T-helper 17 cell (primary cell): ENCODE data around the gene USP25. TPM values are rescaled to one million over a fixed set of nuclear protein-coding genes. Genes with fewer than 3 reads are reported as not detected.

Experiments
- ATAC-seq: fragments of 150-1000 bp; cut with Tn5 transposase; 2 replicates; pipeline ENCODE4 v1.10.0; 2021; ENCODE audit warnings: mild to moderate bottlenecking, moderate library complexity
- DNase-seq, 3 donors: peaks; one replicate each; pipeline versions ENCODE4 v3.0.0 to v3.0.0-alpha.2; 2020 to 2021
- H3K9me3 ChIP-seq: one replicate; pipeline ENCODE4 v1.7.0; 2013; ENCODE audit warnings: low read length, mild to moderate bottlenecking; ENCODE audit not compliant: control insufficient read depth, poor library complexity, severe bottlenecking
- H3K27ac Mint-ChIP-seq: one replicate; pipeline ENCODE4 v1.8.0; 2022; ENCODE audit warnings: mild to moderate bottlenecking, moderate library complexity, mixed read lengths
- H3K27me3 Mint-ChIP-seq: one replicate; pipeline ENCODE4 v1.8.0; 2022; ENCODE audit warnings: mixed read lengths
- H3K36me3 Mint-ChIP-seq: one replicate; pipeline ENCODE4 v1.8.0; 2022; ENCODE audit warnings: low read depth, mixed read lengths
- H3K4me1 Mint-ChIP-seq: one replicate; pipeline ENCODE4 v1.8.0; 2022; ENCODE audit warnings: mild to moderate bottlenecking, mixed read lengths
- H3K4me3 Mint-ChIP-seq: one replicate; pipeline ENCODE4 v1.8.0; 2022; ENCODE audit warnings: mild to moderate bottlenecking, moderate library complexity, mixed read lengths
- total RNA-seq, 4 donors: library from RNA in 2 of 4; stranded (reverse) in 2 of 4; gene quantifications; one replicate each; pipeline ENCODE4 v1.2.3 and lab custom pipeline; 2022 to 2026

USP25 gene
- total RNA-seq, 2 donors from 2014 or later: 52.0 to 66.7 TPM

GRCh38 chr21:15815285-15815684 lies 85.5 kb downstream of the USP25 start:
- Mint-ChIP-seq H3K4me3 (no peak overlapping the region), H3K4me1 (peaks cover 9% of the 10 kb centered on the region), H3K27ac (no peak overlapping the region), H3K36me3 (peaks cover 14% of the 10 kb centered on the region), H3K27me3 (no peaks in the 10 kb centered on the region)
- ATAC-seq (no peak), DNase-seq (no peak)
- no peaks in the 10 kb centered on the region for H3K9me3 ChIP-seq

GRCh38 chr21:15820327-15820726 lies 90.5 kb downstream of the USP25 start:
- DNase-seq (no peak), ATAC-seq (no peak)
- H3K27me3 Mint-ChIP-seq: no peaks in the 10 kb centered on the region
- H3K4me1 Mint-ChIP-seq: peaks cover 27% of the 10 kb centered on the region
- H3K27ac Mint-ChIP-seq: no peak overlapping the region
- no peaks in the 10 kb centered on the region for H3K9me3 ChIP-seq
- H3K36me3 Mint-ChIP-seq: peaks cover 11% of the 10 kb centered on the region
- no peak overlapping the region for H3K4me3 Mint-ChIP-seq

- Mint-ChIP-seq H3K4me3 (no peak overlapping the region), H3K4me1 (peaks cover 27% of the 10 kb centered on the region), H3K27me3 (no peaks in the 10 kb centered on the region), H3K27ac (no peak overlapping the region), H3K36me3 (peaks cover 11% of the 10 kb centered on the region)
- H3K9me3 ChIP-seq: no peaks in the 10 kb centered on the region
- DNase-seq (no peak), ATAC-seq (no peak)
These were observed 91.1 kb downstream of the USP25 start for GRCh38 chr21:15820852-15821379.

- H3K4me1 Mint-ChIP-seq: peaks cover 27% of the 10 kb centered on the region
- H3K4me3 Mint-ChIP-seq: peak overlapping the region; percentile 59
- no peaks in the 10 kb centered on the region for H3K9me3 ChIP-seq
- no peaks in the 10 kb centered on the region for H3K27me3 Mint-ChIP-seq
- peaks cover 5% of the 10 kb centered on the region for H3K36me3 Mint-ChIP-seq
- peak; percentile 89 for ATAC-seq
- peak overlapping the region; percentile 80 for H3K27ac Mint-ChIP-seq
- no peak for DNase-seq
These were observed 93.8 kb downstream of the USP25 start for GRCh38 chr21:15823486-15824150.

GRCh38 chr21:15825700-15826099 lies 95.9 kb downstream of the USP25 start:
- H3K27me3 Mint-ChIP-seq: no peaks in the 10 kb centered on the region
- no peak overlapping the region for H3K4me3 Mint-ChIP-seq
- no peak overlapping the region for H3K27ac Mint-ChIP-seq
- DNase-seq (no peak), ATAC-seq (no peak)
- H3K9me3 ChIP-seq: no peaks in the 10 kb centered on the region
- peaks cover 3% of the 10 kb centered on the region for H3K36me3 Mint-ChIP-seq
- peaks cover 20% of the 10 kb centered on the region for H3K4me1 Mint-ChIP-seq

GRCh38 chr21:15826147-15826780 lies 96.5 kb downstream of the USP25 start:
- no peaks in the 10 kb centered on the region for H3K27me3 Mint-ChIP-seq
- H3K36me3 Mint-ChIP-seq: peaks cover 5% of the 10 kb centered on the region
- no peaks in the 10 kb centered on the region for H3K9me3 ChIP-seq
- DNase-seq (no peak), ATAC-seq (peak; percentile 76)
- no peak overlapping the region for H3K4me3 Mint-ChIP-seq
- H3K27ac Mint-ChIP-seq: no peak overlapping the region
- peaks cover 21% of the 10 kb centered on the region for H3K4me1 Mint-ChIP-seq

- H3K4me1 Mint-ChIP-seq: peaks cover 24% of the 10 kb centered on the region
- no peaks in the 10 kb centered on the region for H3K9me3 ChIP-seq
- no peaks in the 10 kb centered on the region for H3K27me3 Mint-ChIP-seq
- ATAC-seq (no peak), DNase-seq (no peak)
- no peak overlapping the region for H3K27ac Mint-ChIP-seq
- no peak overlapping the region for H3K4me3 Mint-ChIP-seq
- peaks cover 10% of the 10 kb centered on the region for H3K36me3 Mint-ChIP-seq
These were observed 97.3 kb downstream of the USP25 start for GRCh38 chr21:15826908-15827601.

GRCh38 chr21:15831497-15831896 lies 101.7 kb downstream of the USP25 start:
- H3K36me3 Mint-ChIP-seq: peaks cover 8% of the 10 kb centered on the region
- no peaks in the 10 kb centered on the region for H3K9me3 ChIP-seq
- DNase-seq: no peak
- peaks cover 10% of the 10 kb centered on the region for H3K4me1 Mint-ChIP-seq
- no peak for ATAC-seq
- no peaks in the 10 kb centered on the region for H3K27me3 Mint-ChIP-seq
- no peak overlapping the region for H3K27ac Mint-ChIP-seq
- no peak overlapping the region for H3K4me3 Mint-ChIP-seq

- Mint-ChIP-seq H3K27me3 (no peaks in the 10 kb centered on the region), H3K4me1 (peaks cover 2% of the 10 kb centered on the region), H3K4me3 (no peak overlapping the region), H3K36me3 (no peaks in the 10 kb centered on the region), H3K27ac (no peak overlapping the region)
- DNase-seq: no peak
- no peaks in the 10 kb centered on the region for H3K9me3 ChIP-seq
- ATAC-seq: no peak
These were observed 107.9 kb downstream of the USP25 start for GRCh38 chr21:15837645-15838044.

- Mint-ChIP-seq H3K27me3 (no peaks in the 10 kb centered on the region), H3K4me3 (no peak overlapping the region), H3K36me3 (peaks cover 2% of the 10 kb centered on the region), H3K27ac (no peak overlapping the region), H3K4me1 (peaks cover 2% of the 10 kb centered on the region)
- DNase-seq: no peak
- H3K9me3 ChIP-seq: no peaks in the 10 kb centered on the region
- no peak for ATAC-seq
These were observed 109.2 kb downstream of the USP25 start for GRCh38 chr21:15839026-15839425.

GRCh38 chr21:15839601-15840000 lies 109.8 kb downstream of the USP25 start:
- H3K9me3 ChIP-seq: no peaks in the 10 kb centered on the region
- no peak overlapping the region for H3K4me3 Mint-ChIP-seq
- peaks cover 2% of the 10 kb centered on the region for H3K36me3 Mint-ChIP-seq
- DNase-seq: no peak
- H3K27ac Mint-ChIP-seq: no peak overlapping the region
- peaks cover 2% of the 10 kb centered on the region for H3K4me1 Mint-ChIP-seq
- ATAC-seq: no peak
- H3K27me3 Mint-ChIP-seq: no peaks in the 10 kb centered on the region

- DNase-seq: no peak
- peaks cover 2% of the 10 kb centered on the region for H3K36me3 Mint-ChIP-seq
- no peaks in the 10 kb centered on the region for H3K9me3 ChIP-seq
- no peak overlapping the region for H3K4me3 Mint-ChIP-seq
- ATAC-seq: no peak
- H3K27me3 Mint-ChIP-seq: no peaks in the 10 kb centered on the region
- H3K4me1 Mint-ChIP-seq: peaks cover 2% of the 10 kb centered on the region
- no peak overlapping the region for H3K27ac Mint-ChIP-seq
These were observed 110.6 kb downstream of the USP25 start for GRCh38 chr21:15840406-15840805.

- no peaks in the 10 kb centered on the region for H3K9me3 ChIP-seq
- DNase-seq (no peak), ATAC-seq (no peak)
- H3K4me1 Mint-ChIP-seq: peaks cover 5% of the 10 kb centered on the region
- H3K27ac Mint-ChIP-seq: no peak overlapping the region
- H3K4me3 Mint-ChIP-seq: no peak overlapping the region
- peaks cover 2% of the 10 kb centered on the region for H3K36me3 Mint-ChIP-seq
- H3K27me3 Mint-ChIP-seq: no peaks in the 10 kb centered on the region
These were observed 112.2 kb downstream of the USP25 start for GRCh38 chr21:15841856-15842564.
